OCI-LY1 (cell line): ENCODE data around the gene PKD1.
"Not testable (repeated sequence)": the region's sequence is repeated elsewhere in the genome, so short reads cannot be mapped to it uniquely, and the experiment has no call there.

Experiments
- CTCF ChIP-seq: fragments of 200-600 bp; sonication (generic), shearing (Covaris generic); IDR thresholded peaks from 2 replicates; pipeline ENCODE4 v1.5.1; 2017; ENCODE audit warnings: mild to moderate bottlenecking, antibody characterized with exemption, low read length, moderate library complexity, mixed read lengths
- EZH2 ChIP-seq: fragments of 200-600 bp; sonication (generic), shearing (Covaris generic); IDR thresholded peaks from 2 replicates; pipeline ENCODE4 v1.8.0; 2017; ENCODE audit warnings: borderline replicate concordance, mixed run types, mild to moderate bottlenecking, antibody characterized with exemption, low read length, moderate library complexity, mixed read lengths

DNA sequence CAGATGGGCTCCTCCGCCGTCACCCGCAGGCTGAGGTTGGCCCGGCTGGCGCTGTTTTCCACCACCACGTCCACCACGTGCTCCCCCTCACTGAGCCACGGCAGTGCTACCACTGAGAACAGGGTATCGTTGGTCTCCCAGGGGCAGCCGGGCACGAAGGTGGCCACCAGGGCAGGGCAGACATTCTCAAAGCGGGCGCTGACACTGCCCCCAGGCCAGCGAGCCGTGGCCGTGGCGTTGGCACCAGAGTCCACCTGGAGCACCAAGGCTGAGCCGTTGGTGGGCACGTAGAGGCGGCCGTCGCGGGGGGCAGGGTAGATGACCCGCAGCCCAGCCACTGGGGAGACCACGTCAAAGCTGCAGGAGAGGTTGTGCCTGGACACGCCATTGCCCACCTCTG lies 21.5 kb downstream of the PKD1 start:
- not testable (repeated sequence) for TF ChIP-seq CTCF, EZH2
